Heart left ventricle (tissue), 13 donors: ENCODE data around the gene PRKAR1B.

ENCODE experiments used
- CTCF ChIP-seq, 12 donors: fragments of 200-600 bp; sonication (generic) in 4 of 12; IDR thresholded peaks; one replicate each; pipeline versions ENCODE4 v1.5.0 to v1.8.0; 2018 to 2022; ENCODE audit warnings: antibody characterized with exemption in 12 of 12, mild to moderate bottlenecking in 5 of 12
- POLR2A ChIP-seq, 2 donors: fragments of 450-650 bp; IDR thresholded peaks; one replicate each; pipeline ENCODE4 v1.6.1; 2017; ENCODE audit warnings: antibody characterized with exemption in 2 of 2, mild to moderate bottlenecking in 2 of 2, moderate library complexity in 2 of 2
- donor health status: ischemic (EF 13 %, LVEDD 7.1; RV severe dilation, severe dysfunction).
- donor health status: DM: no; HTN: yes; CAD: no.
- donor health status: DM: no; HTN: no; CAD: no.
- donor health status: ischemic (EF 25% LVEDD 6.9; RV normal size, moderate dysfunction).
- donor health status: ischemic (EF 25% LVEDD 5.7; RV mildly dilated, moderate dysfunction).
- donor health status: ischemic (EF 35%, LVEDD 5.7; RV mildly dilated, moderate dysfunction).
- donor health status: nonischemic (EF 11% LVEDD 7.7; RV severe dilation, severe dysfunction).
- donor health status: DM: yes; HTN: yes; CAD: no.
- donor health status: PGD.
- donor health status: ischemic (EF 29% LVEDD 5.4; RV normal size, mild dysfunction).
- donor health status: nonischemic (EF 23%, LVEDD 6.1; RV moderate dilation, normal function).

GRCh38 chr7:570801-571070 is 156.3 kb downstream of the PRKAR1B start:
- no peak for TF ChIP-seq CTCF (IDR thresholded peaks at IDR 0.05)
- TF ChIP-seq POLR2A (IDR thresholded peaks at IDR 0.05): no peak
